ENCODE measurements around the gene RB1. TPM values are rescaled to one million over a fixed set of nuclear protein-coding genes. Genes with fewer than 3 reads are reported as not detected.

RB1 gene
- polyA plus RNA-seq, 1 donor from 2014 or later = 29.5 TPM

DNA sequence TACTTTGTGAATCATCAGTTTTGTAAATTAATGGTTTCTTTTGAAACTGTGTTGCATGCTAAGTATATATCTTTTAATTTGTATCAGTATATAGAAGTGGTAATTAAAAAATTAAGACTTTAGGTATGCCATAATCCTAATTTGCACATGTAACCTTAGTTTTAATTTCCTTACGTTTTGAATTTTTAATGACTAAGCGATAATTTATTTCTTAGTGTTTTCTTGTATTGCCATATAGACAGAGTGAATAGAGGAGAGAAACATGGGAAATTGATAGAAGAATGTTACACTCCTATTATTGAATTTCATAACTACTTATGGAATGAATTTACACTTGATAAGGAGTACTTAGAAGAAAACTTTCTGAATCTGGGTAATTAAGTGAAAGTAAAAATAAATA is 79.8 kb downstream of the RB1 start:
- Histone ChIP-seq H2AFZ (ENCODE audit: low read depth, low read length) (no peak overlapping the region), H3K9me2 (ENCODE audit: insufficient read depth, low read length) (no peaks in the 10 kb centered on the region), H3F3A (ENCODE audit: insufficient read depth, low read length, poor library complexity, severe bottlenecking) (no peaks in the 10 kb centered on the region), H3K27me3 (ENCODE audit: insufficient read depth, low read depth, low read length) (no peaks in the 10 kb centered on the region), H3K36me3 (ENCODE audit: insufficient read depth, low read length) (peaks cover 5% of the 10 kb centered on the region), H3K9me3 (ENCODE audit: low read length) (no peaks in the 10 kb centered on the region), H3K27ac (ENCODE audit: low read length) (no peak overlapping the region), H3K79me2 (replicated peaks; ENCODE audit: insufficient read depth, low read length) (no peaks in the 10 kb centered on the region), H3K4me3 (ENCODE audit: low read length) (no peak overlapping the region), H3K4me2 (ENCODE audit: low read length) (no peak overlapping the region), H4K20me1 (ENCODE audit: insufficient read depth) (no peaks in the 10 kb centered on the region), H3K9ac (ENCODE audit: low read length) (no peak overlapping the region)
- TF ChIP-seq MXI1 (conservative IDR thresholded peaks at IDR 0.05; ENCODE audit: poor library complexity, severe bottlenecking) = no peak
- TF ChIP-seq, protein P1, sequence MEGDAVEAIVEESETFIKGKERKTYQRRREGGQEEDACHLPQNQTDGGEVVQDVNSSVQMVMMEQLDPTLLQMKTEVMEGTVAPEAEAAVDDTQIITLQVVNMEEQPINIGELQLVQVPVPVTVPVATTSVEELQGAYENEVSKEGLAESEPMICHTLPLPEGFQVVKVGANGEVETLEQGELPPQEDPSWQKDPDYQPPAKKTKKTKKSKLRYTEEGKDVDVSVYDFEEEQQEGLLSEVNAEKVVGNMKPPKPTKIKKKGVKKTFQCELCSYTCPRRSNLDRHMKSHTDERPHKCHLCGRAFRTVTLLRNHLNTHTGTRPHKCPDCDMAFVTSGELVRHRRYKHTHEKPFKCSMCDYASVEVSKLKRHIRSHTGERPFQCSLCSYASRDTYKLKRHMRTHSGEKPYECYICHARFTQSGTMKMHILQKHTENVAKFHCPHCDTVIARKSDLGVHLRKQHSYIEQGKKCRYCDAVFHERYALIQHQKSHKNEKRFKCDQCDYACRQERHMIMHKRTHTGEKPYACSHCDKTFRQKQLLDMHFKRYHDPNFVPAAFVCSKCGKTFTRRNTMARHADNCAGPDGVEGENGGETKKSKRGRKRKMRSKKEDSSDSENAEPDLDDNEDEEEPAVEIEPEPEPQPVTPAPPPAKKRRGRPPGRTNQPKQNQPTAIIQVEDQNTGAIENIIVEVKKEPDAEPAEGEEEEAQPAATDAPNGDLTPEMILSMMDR (IDR thresholded peaks at IDR 0.05; ENCODE audit: poor library complexity, severe bottlenecking) = no peak
- no peak for TF ChIP-seq POLR2AphosphoS5 (IDR thresholded peaks at IDR 0.05)
- TF ChIP-seq EP300 (conservative IDR thresholded peaks at IDR 0.05; ENCODE audit: poor library complexity, severe bottlenecking) = no peak

GRCh38 chr13:48386816-48387215 is 83.3 kb downstream of the RB1 start:
- no peak overlapping the region for H3K4me2 ChIP-seq (ENCODE audit: low read length)
- H2AFZ ChIP-seq (ENCODE audit: low read depth, low read length) = no peak overlapping the region
- H3K9ac ChIP-seq (ENCODE audit: low read length) = no peak overlapping the region
- H4K20me1 ChIP-seq (ENCODE audit: insufficient read depth) = no peaks in the 10 kb centered on the region
- no peaks in the 10 kb centered on the region for H3F3A ChIP-seq (ENCODE audit: insufficient read depth, low read length, poor library complexity, severe bottlenecking)
- TF ChIP-seq RAD21 (conservative IDR thresholded peaks at IDR 0.05) = no peak
- no peak for TF ChIP-seq EP300 (conservative IDR thresholded peaks at IDR 0.05; ENCODE audit: poor library complexity, severe bottlenecking)
- TF ChIP-seq SMC3 (conservative IDR thresholded peaks at IDR 0.05; ENCODE audit: poor library complexity) = no peak
- no peak for TF ChIP-seq MXI1 (conservative IDR thresholded peaks at IDR 0.05; ENCODE audit: poor library complexity, severe bottlenecking)
- TF ChIP-seq TAF1 (IDR thresholded peaks at IDR 0.05; ENCODE audit: low read depth) = no peak
- TF ChIP-seq, protein P1 (IDR thresholded peaks at IDR 0.05; ENCODE audit: poor library complexity, severe bottlenecking) = no peak
- no peak for TF ChIP-seq EZH2 (IDR thresholded peaks at IDR 0.05; ENCODE audit: borderline replicate concordance, insufficient read depth, low read length, poor library complexity, severe bottlenecking)
- no peak for TF ChIP-seq POLR2AphosphoS5 (IDR thresholded peaks at IDR 0.05)
- TF ChIP-seq REST (IDR thresholded peaks at IDR 0.05; ENCODE audit: borderline replicate concordance) = no peak
- no peak overlapping the region for H3K4me3 ChIP-seq (ENCODE audit: low read length)
- H3K9me3 ChIP-seq (ENCODE audit: low read length) = no peaks in the 10 kb centered on the region
- H3K9me2 ChIP-seq (ENCODE audit: insufficient read depth, low read length) = no peaks in the 10 kb centered on the region
- no peaks in the 10 kb centered on the region for H3K79me2 ChIP-seq (replicated peaks; ENCODE audit: insufficient read depth, low read length)
- no peak overlapping the region for H3K27ac ChIP-seq (ENCODE audit: low read length)
- H3K27me3 ChIP-seq (ENCODE audit: insufficient read depth, low read depth, low read length) = no peaks in the 10 kb centered on the region
- H3K36me3 ChIP-seq (ENCODE audit: insufficient read depth, low read length) = no peaks in the 10 kb centered on the region

Measured in neural cell (in vitro differentiated cells).